T-helper 9 cell (primary cell): Measurements from ENCODE around the gene CRYGN.

ENCODE experiments used
- DNase-seq: peaks from one replicate; pipeline ENCODE4 v3.0.0-alpha.2; 2020
- total RNA-seq, 2 donors: gene quantifications; one replicate each; lab custom pipeline; 2026; lab: John Stamatoyannopoulos, UW

The CRYGN gene, protein sequence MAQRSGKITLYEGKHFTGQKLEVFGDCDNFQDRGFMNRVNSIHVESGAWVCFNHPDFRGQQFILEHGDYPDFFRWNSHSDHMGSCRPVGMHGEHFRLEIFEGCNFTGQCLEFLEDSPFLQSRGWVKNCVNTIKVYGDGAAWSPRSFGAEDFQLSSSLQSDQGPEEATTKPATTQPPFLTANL
- 0 reads per million in 2 donors for total RNA-seq

DNA sequence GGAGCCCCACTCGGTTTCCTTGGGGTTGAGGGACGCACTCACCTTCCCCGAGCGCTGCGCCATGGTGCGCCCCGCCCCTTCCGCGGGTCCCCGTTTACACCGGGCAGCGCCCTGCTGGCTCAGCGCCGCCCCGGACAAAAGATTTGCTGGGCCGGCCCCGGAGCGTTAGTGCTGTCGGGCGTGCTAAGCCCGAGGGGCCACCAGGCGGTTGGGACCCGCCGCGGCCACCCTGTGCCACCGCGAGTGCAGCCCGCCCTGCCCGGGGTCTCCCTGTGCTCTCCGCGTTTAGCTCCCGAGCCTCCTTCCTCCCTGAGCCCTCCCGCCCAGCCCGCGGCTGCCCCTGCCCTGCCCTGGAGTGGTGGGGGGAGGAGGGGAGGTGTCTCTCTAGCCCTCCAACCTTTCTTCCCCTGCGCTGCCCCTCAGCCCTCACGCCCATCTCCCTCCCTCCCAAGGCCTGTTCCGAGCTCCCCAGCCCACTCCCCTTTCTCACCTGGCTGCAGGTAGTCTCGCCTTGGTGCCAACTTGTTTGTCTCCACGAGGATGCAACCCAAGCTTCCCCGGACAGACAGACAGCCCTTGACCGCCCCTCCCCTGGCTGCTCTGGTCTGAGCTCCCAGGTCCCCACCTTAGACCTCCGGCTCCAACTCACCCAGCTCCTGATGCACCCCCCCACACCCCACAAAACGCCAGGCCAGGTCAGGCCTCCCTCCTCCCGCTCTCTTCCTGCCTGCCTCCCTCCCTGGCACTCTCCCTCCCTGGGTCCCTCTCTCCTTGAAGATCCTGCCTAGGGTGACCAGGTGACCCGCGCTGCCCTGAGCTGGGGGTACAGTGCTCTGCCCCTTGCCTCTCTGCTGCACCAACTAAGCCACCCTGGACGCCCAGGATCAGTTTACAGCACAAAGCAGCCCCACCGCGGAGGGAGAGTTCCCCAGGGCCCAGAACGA, at the start of gene CRYGN:
TSS of gene CRYGN (minus strand) at position 287 of the 944 bp plus-strand sequence. CDS start at position 63, 224 bp downstream.
- DNase-seq = no peak

DNA sequence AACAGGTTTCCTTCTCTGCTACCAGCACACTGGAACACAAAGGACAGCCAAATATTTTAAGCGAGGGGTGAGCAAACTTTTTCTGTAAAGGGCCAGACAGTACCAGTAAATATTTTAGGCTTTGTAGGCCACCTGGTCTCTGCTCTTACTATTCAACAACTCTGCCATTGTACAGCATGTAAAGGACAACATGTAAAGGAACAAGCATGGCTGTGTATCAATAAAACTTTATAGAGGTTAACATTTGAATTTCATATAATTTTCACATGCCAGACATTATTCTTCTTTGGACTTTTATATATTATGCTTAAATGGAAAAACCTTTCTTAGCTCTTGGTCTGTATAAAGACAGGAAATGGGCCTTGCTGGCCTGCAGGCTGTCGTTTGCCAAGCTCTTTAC, 49.6 kb upstream of the CRYGN start:
- no peak for DNase-seq

DNA sequence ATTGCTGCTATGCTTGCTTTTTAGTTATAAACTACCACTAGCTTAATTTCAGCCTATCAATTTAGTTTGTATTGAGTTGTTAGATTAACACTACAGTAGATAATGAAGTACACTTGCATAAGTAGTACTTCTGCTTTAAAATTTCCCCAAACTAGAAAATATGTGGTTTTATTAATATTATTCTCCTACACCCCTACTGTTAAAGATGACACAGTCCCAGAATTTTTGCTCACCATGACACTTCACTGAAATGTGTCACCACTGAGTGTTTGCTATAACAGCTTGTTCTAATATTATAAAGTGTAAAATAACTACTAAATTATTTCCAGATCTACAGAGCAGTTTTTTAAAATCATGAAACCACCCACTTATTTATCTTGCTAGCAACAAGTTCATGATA, 48.2 kb upstream of the CRYGN start:
- DNase-seq = no peak

DNA sequence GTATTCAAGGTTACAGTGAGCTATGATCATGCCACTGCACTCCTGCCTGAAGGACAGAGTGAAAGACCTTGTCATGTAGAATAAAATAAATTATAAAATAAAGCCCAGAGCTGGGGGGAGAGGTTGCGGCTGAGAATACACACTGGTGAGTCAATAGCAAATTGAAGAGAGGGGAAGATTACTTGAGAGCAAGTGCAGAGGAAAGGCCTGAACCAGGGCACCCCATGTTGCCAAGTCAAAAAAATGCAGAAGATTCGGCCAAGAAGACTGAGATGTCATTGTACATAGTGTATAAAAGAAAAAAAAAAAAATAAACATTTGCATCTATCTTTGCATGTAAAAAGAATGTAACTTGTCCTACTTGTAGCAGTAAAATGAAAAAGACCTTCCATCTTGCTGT, 47.3 kb upstream of the CRYGN start:
- DNase-seq = no peak

DNA sequence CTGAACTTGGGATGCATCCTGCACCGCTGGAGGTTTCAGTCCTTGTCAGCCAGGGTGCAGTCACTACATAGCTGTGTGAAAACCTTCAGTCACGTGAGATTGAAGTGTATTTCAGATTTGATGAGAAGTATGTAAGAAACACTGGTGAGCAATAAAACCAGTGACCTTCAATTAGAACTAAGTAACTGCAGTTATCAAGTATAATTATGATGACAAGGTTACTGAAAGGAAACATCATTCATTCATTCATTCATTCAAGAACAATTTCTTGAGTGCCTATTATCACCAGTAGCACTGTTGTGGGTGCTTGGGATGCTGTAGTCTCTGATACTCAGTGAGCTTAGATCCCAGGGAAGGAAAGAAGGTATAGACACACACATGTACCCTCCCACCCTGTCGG, 46.1 kb upstream of the CRYGN start:
- DNase-seq = no peak

DNA sequence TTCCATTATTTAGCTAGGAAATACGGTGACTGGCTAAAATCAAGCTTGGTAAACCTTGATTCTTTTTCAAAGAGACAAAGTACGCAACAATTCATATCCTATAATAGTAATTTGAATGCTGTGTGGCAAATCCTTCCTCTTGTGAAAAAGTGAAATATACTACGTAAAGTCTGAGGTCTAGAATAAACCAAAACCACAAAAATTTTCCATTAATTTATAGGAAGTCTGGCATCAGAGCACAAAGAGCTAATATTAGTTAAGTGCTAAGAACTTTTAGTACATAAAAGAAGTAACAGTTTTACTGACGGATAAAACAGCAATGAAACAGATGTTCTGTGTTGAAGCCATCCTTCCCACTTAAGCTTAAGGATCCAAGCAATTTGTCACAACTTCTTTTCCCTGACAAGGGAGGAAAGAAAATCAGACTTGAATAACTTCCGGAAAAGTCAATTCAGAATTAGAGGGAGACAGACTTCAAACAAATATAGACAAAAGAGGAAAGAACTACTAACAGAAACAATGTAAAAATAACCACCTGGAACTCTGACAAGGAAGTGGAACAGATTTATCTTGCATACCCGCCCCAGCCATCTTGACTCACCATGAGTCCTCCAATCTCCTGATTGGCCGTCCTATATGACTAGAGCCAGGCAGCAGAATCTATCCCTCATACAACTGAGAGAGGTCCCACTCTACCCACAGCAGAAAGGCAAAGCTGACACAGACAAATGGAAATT, 45.2 kb upstream of the CRYGN start:
- no peak for DNase-seq

DNA sequence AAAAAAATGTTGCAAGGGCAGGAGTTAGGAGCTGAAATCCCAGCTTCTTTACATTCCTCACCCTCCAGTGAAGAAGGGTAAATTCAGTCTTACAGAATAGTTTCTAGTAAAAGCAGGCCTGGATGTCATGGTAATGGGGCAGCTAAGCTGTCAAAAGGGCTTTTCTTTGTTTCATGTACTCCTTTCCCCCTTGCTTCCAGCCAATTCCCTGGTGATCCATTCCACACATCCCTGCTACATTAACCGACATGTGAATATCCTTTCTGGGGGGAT, 43.7 kb upstream of the CRYGN start:
- no peak for DNase-seq

DNA sequence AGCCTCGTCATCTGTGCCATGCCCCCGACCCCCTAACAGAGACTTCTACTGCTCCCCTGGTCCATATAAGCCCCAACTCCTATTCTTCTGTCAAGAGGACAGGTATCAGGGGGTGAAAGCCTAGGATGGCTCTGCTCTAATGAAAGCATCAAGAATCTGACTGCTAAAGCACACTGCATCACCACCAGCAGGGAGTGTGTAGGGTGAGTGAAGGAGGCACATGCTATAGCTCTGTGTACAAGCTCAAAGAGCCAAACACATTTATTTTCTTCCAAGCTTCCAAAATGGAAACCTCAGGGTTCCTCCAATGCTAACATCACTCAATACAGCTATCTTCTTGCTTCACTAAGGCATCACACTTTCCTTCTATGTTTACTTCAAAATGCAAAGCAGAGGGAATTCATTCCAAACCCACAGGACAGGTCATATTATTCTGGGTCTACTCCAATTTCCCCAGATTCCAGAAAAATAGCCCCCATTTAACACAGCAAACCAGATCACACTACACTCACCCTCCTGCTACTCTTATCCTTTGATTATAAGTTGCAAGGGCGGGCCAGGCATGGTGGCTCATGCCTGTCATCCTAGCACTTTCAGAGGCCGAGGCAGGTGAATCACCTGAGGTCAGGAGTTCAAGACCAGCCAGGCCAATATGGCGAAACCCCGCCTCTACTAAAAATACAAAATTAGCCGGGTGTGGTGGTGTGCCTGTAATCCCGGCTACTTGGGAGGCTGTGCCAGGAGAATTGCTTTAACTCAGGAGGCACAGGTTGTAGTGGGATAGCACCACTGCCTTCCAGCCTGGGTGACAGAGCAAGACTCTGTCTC, 43.2 kb upstream of the CRYGN start:
- DNase-seq = no peak

DNA sequence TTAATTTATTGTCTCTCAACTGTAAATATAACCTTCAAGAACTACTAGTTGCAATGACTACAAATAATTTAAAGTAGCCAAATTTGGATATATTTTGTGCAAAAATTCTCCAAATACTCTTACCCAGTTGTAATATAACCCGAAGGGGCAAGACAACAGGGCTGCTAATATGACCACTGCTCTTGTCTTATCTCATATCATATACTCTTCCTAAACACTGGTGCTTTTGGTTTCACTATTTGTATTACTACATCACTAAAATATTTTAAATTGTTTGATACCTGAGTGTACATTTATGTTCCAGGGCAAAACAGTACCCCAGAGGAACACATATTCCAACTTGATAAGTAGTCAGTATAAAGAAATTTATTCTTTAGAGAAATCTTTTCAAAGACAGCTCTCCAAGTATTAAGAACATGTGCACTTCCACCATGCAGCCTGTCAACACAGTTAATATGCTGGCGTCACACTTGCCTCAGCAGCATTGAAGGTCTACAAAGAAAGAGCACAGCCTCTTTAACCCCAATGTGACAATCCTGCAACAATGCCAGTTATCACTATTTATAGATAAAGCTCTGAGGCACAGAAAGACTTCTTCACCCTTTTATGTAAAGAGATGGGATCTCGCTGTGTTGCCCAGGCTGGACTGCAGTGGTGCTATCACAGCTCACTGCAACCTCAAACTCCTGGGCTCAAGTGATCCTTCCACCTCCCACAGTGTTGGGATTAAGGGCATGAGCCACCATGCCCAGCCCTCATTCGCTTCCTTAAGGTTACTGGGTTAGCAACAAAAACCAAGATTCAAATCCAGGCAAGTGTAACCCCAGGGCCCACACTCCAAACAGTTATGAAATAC, 41.9 kb upstream of the CRYGN start:
- no peak for DNase-seq

DNA sequence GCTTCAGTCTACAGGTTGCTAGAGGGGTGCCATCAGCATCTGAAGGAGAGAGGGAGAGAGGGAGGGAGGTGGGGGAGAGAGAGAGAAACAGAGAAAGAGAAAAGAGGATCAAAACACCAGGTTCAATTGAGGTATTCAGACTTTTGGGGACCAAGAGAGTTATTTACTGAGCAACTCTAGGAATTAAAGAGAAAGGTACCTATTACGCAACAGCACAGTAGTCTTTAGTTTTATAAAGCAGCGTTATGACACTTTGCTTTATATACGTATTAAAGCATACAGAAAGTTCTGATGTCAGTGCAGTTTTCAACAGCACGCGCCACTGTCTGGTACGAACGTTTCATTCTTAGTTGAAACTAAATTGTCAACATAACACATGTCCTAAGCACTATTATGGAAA, 37.9 kb upstream of the CRYGN start:
- no peak for DNase-seq

DNA sequence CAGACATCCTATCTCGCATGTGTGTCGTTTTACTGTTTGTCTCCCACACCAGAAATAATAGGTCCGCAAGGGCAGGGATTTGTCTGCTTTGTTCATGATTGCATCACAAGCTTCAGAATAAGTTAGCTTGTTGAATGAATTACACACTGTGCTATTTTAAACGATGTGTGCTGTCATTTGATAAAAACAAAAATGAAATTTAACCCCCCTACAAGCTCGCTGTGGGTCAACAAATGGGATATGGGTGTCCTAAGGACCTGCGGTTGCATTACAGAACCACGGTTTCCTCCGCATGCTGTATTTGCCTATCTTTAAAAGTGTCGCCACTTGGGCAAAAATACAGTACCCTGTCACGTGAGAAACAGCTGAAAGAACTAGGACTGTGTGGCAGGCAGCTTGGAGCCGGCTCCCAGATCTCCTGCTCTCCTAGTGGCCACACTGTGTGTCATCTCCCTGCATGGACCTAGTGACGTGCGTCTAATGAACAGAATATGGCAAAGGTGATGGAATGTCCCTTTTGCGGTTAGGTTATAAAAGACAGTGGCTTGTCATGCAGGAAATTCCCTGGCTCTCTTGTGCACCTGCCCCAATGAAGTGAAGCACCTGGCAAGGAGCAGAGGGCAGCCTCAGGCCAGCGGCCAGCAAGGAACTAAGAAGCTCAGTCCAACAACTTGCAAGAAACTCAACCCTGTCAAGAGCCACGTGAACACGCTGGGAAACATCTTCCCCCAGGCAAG, 32.9 kb upstream of the CRYGN start:
- DNase-seq = no peak

DNA sequence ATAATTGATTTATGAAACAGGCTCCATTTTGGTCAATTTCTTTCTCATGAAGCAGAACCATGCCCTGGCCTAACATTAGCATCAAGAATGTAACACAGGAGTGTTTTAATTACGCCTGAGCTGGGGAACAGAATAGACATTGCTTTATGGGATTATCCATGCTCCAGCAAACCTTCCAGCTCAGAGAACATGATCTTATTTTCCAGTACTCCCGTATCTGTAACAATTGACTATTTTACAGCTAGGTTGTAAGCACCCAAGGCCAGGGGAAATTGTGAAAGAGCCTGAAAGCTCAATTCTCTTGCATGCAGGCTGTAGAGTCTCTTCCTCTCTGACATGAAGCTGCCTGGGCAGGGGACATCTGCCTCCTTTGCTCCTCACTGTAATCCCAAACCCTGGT, 30.8 kb upstream of the CRYGN start:
- no peak for DNase-seq

DNA sequence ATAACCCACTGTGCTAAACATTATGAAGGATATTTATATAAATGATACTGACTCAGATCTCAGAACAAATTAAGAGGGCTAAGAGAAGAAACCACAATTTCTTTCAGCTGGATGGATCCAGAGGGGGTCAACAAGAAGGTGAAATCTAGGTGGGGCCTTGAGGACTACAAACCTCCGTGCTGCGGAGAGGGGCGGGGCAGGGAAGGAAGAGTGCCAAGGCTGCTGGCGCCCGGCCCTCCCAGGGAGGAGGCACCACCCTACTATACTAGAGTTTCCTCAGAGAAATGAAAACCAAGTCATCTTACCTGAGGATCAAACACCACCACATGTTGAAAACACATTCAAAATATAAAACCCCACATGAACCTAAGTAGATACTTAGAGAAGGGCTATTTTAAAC, 29.3 kb upstream of the CRYGN start:
- no peak for DNase-seq

DNA sequence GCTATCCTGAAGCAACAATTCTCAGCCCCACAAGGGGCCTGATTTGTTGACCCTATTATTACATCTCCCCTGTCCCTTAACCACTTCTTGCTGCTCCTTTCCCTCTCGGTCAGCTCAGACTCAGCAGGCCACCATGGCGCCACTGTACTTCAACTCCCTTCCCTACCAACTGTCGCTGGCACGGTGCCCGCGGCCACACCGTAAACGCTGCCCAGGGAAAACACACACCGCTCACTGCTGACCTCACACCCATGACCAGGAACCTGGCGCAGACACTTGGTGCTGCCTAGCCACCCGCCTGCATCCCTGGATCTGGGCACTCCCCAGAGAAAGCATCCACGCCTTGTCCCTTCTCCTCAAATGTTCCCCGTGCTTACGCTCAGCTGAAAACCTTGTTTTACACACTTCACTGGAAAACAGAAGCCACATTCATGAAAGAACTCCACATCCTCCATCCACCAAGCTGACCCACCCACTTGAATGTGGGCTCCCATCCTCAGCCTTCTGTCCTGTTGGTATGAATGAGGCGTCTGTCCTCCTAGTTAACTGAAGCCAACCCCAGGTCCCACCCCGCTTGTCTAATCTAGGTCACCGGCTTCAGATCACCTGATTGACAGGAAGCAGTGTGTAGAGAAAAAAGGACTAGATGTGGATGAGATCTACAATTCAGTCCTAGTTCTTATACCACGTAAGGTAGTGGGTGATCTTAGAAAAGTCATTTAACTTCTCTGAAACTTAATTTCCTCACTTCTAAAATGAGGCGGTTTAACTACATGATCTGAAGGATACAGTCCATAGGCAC, 28.5 kb upstream of the CRYGN start:
- DNase-seq = no peak

DNA sequence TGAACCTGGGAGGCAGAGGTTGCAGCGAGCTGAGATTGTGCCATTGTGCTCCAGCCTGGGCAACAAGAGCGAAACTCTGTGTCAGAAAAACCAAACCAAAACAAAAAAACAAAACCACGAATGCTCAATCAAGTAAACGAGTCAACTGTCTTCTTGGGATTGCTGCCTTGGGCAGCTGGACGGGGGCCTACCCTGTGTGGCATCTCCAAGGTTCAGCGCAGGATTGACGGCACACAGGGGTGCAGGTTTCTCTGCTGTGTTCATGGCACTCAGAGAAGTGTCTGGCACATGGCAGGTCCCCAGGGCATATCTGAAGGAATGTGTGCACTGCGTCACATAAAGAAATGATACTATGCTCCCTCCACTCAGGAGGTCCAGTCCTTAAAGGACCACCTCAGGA, 25.2 kb upstream of the CRYGN start:
- DNase-seq = no peak

DNA sequence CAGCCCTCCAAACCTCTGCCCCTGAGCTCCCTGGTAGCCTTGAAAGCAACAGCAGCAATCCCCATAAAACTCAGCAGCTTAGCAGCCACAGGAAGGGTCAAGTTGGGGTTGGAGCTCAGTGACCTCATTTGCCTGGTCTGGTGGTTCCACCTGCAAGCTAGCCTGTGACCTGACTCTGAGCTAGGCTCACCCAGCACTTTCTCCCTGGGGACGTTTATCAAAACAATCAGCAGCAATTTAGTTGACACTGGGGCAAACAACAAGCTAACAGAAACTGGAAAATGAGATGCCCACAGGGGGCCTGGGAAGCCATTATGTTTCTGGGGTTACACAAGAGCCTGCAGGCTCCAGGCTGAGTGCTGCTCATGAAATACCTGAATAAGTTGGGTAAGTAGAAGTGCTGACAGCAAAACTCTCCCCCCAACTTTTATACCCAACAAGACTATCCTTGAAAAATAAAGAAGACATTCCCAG, 22.4 kb upstream of the CRYGN start:
- no peak for DNase-seq

DNA sequence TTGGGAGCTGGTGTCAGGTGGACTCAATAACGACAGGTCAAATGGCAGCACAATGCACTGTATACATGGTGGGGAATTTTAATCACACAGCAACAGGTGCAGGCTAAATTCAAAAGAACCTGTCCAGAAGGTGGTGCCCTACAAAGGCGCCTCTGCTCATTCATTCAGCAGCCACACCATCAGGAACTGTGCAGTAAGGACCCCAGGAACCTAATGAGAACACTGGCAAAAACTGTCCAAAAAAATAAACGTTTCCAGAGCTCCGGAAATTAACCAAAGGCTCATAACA, 21.9 kb upstream of the CRYGN start:
- DNase-seq = no peak

DNA sequence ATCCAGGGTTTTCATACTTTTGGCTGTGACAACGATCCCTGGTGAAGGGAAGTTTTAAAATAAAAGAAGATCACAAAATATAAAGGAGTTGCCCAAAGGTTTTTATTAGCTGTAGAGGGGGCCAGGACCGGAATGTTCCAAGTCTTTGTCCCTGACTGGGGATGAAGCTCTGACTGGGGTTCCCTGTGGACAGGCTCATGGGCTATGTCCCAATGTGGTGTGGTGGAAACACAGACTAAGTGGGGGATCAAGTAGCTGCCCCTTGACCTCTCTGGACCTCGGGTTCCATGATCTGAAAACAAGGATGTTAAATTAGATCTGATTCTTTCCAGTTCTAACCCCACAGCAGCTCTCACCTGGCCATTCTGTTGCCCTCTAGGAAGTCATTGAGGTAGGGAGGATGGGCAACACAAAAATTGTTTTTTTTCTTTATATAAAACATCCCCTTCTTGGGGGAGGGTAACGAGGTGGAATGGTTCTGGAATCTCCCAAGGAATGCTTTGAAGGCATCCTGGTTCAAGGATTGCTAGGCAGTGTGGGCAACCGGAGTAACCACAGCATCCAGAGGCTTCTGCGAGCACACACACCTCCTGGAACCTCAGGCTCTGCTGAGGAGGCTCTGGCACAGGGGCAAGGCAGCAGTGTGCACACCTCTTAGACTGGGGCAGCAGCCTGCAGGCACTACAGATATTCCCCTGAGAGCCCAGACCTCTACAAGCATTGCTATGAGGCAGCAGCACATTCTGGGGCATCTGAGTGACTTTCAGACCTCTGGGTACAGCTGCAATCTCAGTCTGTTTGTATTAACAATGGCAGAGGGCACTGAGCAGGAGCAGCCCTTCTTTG, 21.4 kb upstream of the CRYGN start:
- DNase-seq = no peak

DNA sequence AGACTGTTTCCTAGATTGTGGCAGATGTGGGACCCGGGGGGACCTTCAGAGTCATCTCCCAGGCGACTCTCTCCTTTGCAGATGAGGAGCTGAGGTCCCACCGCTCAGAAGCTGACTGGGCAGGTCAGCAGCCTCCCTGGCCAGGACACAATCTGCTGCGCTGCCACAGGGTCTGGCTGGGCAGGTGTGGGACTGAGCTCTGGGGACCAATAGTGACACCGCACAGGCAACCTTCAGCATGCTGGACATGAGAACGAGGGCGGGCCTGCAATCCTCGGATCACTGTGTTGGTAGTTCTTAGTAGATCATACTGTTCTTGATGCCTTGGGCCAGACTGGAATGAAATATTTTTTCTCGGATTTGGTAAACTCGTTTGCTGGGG, 20.5 kb upstream of the CRYGN start:
- DNase-seq = no peak
